Measurements from ENCODE around the gene PRDM16. TPM values are rescaled to one million over a fixed set of nuclear protein-coding genes. Genes with fewer than 3 reads are reported as not detected.

PRDM16 gene
- polyA plus RNA-seq, 2 of the 4 experiments (the other 2 are of a cell fraction): 0.03 to 0.35 TPM

- no peak overlapping the region for H3K4me2 ChIP-seq
- H3K9me3 ChIP-seq: no peaks in the 10 kb centered on the region
- H3K4me1 ChIP-seq: no peaks in the 10 kb centered on the region
- no peak overlapping the region for H3K4me3 ChIP-seq
- ChIA-PET CTCF (no interaction called here), POLR2A (no interaction called here)
- H3K27ac ChIP-seq: no peak overlapping the region
- 50% methylated on average over 14 of the region's 17 CpGs for WGBS (ENCODE audit: missing lambda C conversion rate)
- DNase-seq (ENCODE audit: low read depth in 1 of 2, low spot score in 1 of 2) (no peak), ATAC-seq (no peak), FAIRE-seq (no peak)
- TF ChIP-seq RCOR1 (IDR thresholded peaks at IDR 0.05; ENCODE audit: low read depth, low read length) (no peak), CBX2 (IDR thresholded peaks at IDR 0.05; ENCODE audit: borderline replicate concordance, low read depth) (no peak), EP300 (IDR thresholded peaks at IDR 0.05) (no peak), TFCP2L1 (CRISPR knock-in tag; IDR thresholded peaks at IDR 0.05) (no peak), HES2 (IDR thresholded peaks at IDR 0.05) (no peak), CHD2 (IDR thresholded peaks at IDR 0.05; ENCODE audit: low read length, partially characterized antibody) (no peak)
- TF ChIP-seq, protein P1, sequence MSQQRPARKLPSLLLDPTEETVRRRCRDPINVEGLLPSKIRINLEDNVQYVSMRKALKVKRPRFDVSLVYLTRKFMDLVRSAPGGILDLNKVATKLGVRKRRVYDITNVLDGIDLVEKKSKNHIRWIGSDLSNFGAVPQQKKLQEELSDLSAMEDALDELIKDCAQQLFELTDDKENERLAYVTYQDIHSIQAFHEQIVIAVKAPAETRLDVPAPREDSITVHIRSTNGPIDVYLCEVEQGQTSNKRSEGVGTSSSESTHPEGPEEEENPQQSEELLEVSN (IDR thresholded peaks at IDR 0.05; ENCODE audit: borderline replicate concordance, low read depth): no peak
- TF ChIP-seq, protein P2, sequence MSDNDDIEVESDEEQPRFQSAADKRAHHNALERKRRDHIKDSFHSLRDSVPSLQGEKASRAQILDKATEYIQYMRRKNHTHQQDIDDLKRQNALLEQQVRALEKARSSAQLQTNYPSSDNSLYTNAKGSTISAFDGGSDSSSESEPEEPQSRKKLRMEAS (IDR thresholded peaks at IDR 0.05): no peak
Observed at GRCh38 chr1:3397311-3397710, 328.3 kb downstream of the PRDM16 start.

GRCh38 chr1:3398396-3399140, 329.6 kb downstream of the PRDM16 start:
- 53% methylated on average over 19 of the region's 25 CpGs for WGBS (ENCODE audit: missing lambda C conversion rate)
- Histone ChIP-seq H3K27ac (no peak overlapping the region), H3K4me2 (no peak overlapping the region), H3K4me3 (no peak overlapping the region), H3K4me1 (no peaks in the 10 kb centered on the region), H3K9me3 (no peaks in the 10 kb centered on the region)
- ChIA-PET POLR2A (no interaction called here), CTCF (no interaction called here)
- TF ChIP-seq ESRRA (IDR thresholded peaks at IDR 0.05; ENCODE audit: borderline replicate concordance, low read length) (no peak), MAZ (IDR thresholded peaks at IDR 0.05; ENCODE audit: borderline replicate concordance, low read depth, low read length) (no peak), BCL3 (IDR thresholded peaks at IDR 0.05) (no peak), HES2 (IDR thresholded peaks at IDR 0.05) (no peak), POLR2AphosphoS2 (conservative IDR thresholded peaks at IDR 0.05; ENCODE audit: low read length) (no peak)
- ATAC-seq (no peak), DNase-seq (ENCODE audit: low read depth in 1 of 2, low spot score in 1 of 2) (no peak), FAIRE-seq (no peak)

DNA sequence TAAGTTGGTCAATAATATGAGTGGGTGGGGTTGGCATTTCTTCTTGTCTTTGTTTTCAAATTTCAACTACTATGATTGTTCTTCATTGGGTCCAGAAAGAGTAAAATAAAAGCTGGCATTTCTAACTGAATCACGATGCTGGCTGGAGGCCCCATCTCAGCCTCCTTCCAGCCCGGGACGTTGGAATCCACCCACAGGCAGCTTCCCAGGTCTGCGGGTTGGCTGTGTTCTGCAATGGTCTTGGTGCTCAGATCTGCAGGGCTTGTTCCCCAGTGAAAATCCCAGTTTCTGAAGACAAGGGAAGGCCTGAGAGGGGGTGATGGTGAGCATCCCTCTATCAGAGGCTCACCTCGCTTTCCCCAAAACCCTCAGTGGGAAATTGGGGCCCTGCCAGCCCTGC, 330.7 kb downstream of the PRDM16 start:
- FAIRE-seq: no peak
- WGBS (ENCODE audit: missing lambda C conversion rate): 32% methylated on average over 4 of the region's 5 CpGs
- no peak for TF ChIP-seq SMC3 (IDR thresholded peaks at IDR 0.05)
- TF ChIP-seq HDAC2 (IDR thresholded peaks at IDR 0.05): no peak
- TF ChIP-seq, protein P3, sequence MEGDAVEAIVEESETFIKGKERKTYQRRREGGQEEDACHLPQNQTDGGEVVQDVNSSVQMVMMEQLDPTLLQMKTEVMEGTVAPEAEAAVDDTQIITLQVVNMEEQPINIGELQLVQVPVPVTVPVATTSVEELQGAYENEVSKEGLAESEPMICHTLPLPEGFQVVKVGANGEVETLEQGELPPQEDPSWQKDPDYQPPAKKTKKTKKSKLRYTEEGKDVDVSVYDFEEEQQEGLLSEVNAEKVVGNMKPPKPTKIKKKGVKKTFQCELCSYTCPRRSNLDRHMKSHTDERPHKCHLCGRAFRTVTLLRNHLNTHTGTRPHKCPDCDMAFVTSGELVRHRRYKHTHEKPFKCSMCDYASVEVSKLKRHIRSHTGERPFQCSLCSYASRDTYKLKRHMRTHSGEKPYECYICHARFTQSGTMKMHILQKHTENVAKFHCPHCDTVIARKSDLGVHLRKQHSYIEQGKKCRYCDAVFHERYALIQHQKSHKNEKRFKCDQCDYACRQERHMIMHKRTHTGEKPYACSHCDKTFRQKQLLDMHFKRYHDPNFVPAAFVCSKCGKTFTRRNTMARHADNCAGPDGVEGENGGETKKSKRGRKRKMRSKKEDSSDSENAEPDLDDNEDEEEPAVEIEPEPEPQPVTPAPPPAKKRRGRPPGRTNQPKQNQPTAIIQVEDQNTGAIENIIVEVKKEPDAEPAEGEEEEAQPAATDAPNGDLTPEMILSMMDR (IDR thresholded peaks at IDR 0.05): no peak
- no peak for TF ChIP-seq REST (IDR thresholded peaks at IDR 0.05)
- TF ChIP-seq RARB (CRISPR knock-in tag; IDR thresholded peaks at IDR 0.05): no peak
- no peak for TF ChIP-seq KDM5A (IDR thresholded peaks at IDR 0.05)
- TF ChIP-seq ZNF302 (CRISPR knock-in tag; IDR thresholded peaks at IDR 0.05): no peak
- TF ChIP-seq NR3C1 (IDR thresholded peaks at IDR 0.05): no peak
- TF ChIP-seq FOSL2 (IDR thresholded peaks at IDR 0.05): no peak
- no peak for TF ChIP-seq FOSL2 (CRISPR knock-in tag; IDR thresholded peaks at IDR 0.05)
- no peak for TF ChIP-seq CEBPB (IDR thresholded peaks at IDR 0.05)
- no peak for TF ChIP-seq HOXB5 (CRISPR knock-in tag; IDR thresholded peaks at IDR 0.05)
- no peak for TF ChIP-seq JUN (IDR thresholded peaks at IDR 0.05)
- no peak for TF ChIP-seq TFCP2L1 (CRISPR knock-in tag; IDR thresholded peaks at IDR 0.05)
- TF ChIP-seq, protein P1 (IDR thresholded peaks at IDR 0.05; ENCODE audit: borderline replicate concordance, low read depth): no peak
- TF ChIP-seq FOSB (CRISPR knock-in tag; IDR thresholded peaks at IDR 0.05): no peak

More for the DNA sequence above, 330.7 kb downstream of the PRDM16 start:
- H3K4me1 ChIP-seq: no peaks in the 10 kb centered on the region
- H3K4me2 ChIP-seq: no peak overlapping the region
- ChIA-PET CTCF (no interaction called here), POLR2A (no interaction called here)
- ATAC-seq (no peak), DNase-seq (ENCODE audit: low read depth in 1 of 2, low spot score in 1 of 2) (no peak)
- H3K27ac ChIP-seq: no peak overlapping the region
- no peaks in the 10 kb centered on the region for H3K9me3 ChIP-seq
- no peak overlapping the region for H3K4me3 ChIP-seq

Data from A549 (cell line).